ENCODE data around the gene SLC38A10.

The SLC38A10 gene

DNA sequence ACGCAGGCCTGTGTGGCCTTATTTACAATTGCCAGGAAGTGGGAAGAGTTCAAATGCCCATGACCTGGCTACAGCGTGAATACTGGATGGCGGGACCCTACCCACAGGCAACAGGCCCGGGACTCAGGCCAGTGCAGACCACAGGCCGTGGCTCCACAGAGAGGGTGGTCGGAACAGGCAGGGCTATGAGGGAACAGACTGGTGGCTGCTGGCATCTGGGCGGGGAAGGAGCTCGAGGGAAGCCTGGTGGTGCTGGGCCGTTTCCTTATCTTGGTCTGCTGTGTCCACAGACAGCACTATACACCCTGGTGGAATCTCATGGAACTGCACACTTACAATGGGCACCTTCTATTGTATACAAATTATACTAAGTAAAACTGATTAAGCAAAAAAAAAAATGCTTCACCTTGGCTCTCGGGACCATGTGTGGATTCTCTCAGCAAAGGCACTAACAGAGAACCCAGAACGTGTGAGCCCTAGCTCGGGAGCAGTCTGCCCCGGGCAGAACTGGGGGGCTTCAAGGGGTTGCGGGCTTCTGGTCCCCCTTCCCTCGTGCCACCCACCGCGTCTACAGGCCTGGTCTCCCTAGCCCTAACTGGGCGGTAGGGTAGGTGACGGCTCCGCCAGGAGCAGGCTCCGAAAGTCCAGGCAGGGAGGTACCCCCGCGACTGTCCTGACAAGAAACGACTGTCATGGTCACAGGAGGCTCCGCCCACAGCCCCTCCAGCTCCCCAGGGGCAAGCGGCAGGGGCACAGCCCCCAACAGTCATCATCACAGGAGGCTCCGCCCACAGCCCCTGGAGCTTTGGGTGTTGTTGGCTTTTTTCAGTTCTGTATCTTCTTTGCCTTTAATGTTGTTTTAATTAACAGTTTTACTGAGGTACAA, 94.2 kb downstream of the SLC38A10 start:
- peak; percentile 68 for DNase-seq
- in situ Hi-C loops (cut with MboI; ENCODE audit: low pct_unique_long_range_greater_than_20kb, low sequenced_read_pairs): no loop called here

DNA sequence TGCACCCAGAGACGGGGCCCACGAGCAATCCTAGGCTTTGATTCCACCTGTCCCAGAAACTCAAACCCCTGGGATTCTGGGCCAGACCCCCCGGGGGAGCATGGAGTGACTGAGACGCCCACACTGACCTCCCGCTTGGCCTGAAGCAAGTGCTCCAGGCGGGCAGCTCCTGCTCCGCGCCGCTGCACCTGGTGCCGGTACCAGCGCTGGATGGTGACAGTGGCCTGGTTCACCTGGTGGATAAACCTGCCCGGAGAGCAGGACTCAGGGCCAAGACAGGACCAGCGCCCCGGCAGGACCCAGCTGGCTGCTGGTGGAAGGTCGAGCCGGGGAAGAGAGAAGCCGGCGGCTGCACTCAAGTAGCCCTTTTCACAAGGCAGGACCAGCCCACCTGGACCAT, 94.9 kb downstream of the SLC38A10 start:
- in situ Hi-C loops (cut with MboI; ENCODE audit: low pct_unique_long_range_greater_than_20kb, low sequenced_read_pairs): no loop called here
- DNase-seq: no peak

DNA sequence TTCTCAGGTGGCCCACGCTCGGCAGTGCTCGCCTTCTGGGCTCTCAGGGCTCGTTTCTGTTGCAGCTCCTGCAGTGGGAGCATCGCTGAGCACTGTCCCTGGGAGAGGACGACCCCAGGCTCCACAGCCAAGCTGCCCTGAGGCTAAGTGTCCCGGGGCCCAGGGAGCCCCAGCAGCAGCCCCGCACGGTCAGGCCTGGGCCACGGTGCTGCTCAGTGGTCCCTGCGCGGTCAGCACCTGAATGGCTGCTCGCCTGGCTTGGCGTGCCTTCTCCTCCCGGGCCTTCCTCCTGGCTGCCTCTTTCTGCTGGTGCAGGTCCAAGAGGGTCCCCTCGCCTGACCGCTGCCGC, 95.7 kb downstream of the SLC38A10 start:
- DNase-seq: no peak
- in situ Hi-C loops (cut with MboI; ENCODE audit: low pct_unique_long_range_greater_than_20kb, low sequenced_read_pairs): no loop called here

DNA sequence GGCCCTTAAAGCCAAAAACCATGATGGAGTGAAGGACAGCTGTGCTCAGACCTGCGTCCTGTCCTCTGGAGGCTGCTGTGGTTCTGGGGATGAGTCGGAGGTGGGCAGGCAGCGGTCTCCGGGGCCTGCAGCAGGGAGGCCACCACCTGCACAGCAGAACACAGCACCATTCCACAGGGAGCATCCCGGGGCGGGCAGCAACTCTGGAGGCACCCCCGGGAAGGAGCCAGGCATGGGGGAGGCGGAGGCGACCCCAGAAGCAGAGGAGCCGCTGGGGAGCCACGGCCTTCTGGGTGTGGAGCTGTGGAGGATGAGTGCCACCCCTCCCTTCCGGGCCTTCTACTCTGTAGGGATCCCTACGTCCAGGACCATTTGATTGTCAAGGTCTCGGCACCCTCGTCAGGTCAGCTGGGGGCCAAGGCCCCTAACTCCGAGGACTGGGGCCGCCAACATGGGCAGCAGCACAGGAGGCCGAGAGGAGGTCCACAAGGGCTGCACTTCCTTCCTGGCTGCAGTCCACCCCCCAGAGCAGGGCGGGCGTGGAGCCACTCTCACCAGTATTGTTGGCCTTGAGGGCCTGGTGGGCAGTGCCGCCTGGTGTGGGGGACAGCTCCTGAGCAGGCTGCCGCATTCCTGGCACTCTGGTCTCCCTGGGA, 96.2 kb downstream of the SLC38A10 start:
- in situ Hi-C loops (cut with MboI; ENCODE audit: low pct_unique_long_range_greater_than_20kb, low sequenced_read_pairs): no loop called here
- no peak for DNase-seq

DNA sequence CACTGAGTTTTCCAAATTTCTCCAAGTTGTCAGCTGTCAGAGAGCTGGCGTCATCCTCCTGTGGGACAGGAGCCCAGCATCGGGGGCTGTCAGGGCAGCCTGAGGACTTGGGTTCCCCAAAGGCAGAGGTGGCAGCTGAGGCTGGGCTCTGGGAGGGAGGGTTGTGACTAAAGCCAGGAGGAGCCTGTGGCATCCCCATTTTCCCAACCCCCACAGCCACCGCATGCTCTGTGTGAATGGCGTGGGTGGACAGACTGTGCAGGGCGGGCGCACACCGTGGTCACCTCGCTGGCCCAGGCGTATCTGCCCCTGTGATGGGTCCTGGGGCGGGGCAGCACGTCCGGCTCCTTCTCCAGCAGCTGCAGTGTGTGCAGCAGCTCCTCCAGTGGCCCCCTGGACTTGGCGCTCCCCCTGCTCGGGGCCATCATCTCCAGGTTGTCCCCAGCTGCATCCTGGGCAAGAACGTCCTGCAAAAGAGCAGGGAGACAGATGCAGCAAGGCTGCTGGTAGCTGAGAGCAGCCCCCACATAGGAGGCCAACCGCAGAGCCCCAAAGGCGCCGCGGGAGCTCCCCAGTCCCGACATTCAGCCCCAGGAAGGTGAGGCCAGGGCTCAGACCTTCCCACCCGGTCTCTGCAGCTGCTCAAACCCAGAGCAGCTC, 97.1 kb downstream of the SLC38A10 start:
- in situ Hi-C loops (cut with MboI; ENCODE audit: low pct_unique_long_range_greater_than_20kb, low sequenced_read_pairs): no loop called here
- no peak for DNase-seq

DNA sequence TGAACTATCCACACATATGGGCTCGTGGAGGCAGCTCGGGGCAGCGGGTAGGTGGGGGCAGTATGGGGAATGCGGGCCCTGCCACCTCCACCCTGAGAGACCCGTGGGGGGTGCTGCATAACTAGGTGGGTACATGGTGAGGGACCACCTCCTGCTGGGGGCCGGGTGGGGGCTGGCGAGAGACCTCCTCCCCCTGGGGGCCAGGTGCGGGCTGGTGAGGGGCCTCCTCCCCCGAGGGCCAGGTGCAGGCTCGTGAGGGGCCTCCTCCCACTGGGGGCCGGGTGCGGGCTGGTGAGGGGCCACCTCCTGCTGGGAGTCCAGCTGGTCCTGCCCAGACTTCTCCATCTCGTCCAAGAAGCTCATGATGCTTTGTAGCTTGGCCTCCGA, 97.7 kb downstream of the SLC38A10 start:
- no peak for DNase-seq
- in situ Hi-C loops (cut with MboI; ENCODE audit: low pct_unique_long_range_greater_than_20kb, low sequenced_read_pairs): no loop called here

DNA sequence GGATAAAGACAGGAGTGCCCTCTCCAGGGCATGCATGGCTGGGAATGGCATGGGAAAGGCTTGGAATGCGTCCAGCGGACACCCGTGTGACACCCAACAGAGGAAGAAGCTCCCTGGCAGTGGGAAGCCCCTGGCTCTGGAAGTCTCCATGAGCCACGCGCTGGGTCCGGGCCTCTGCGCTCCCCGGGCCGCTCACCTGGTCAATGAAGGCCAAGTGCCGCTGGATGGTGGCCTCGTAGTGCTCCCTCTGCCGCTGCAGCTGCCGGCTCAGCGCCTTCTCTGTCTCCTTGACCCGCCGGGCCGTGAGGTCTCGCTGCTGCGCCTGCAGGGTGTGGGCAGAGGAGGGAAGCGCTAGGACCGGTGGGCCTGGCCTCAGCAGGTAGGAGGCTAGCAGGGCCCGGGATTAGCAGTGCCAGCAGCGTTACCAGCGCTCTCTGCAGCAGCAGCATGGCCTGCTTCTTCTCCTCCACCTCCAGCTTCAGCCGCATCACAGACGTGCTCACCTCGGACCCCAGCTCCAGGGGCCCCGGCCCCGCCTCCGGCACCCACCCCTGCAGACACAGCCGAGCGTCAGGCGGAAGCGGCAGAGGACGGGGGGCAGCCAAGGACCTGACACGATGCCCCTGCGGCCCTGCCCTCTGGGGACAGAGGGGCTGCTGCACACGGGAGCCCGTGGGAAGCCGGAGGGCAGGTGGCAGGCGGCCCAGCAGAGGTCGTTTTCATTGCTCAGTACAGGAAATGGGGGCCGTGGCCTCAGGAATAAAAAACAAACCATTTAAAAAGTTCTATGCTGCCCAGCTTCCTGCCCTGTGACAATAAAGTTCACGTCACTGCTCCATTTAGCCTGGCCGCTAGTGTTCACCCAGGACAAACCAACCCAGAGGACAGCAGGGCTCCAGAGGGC, 98.3 kb downstream of the SLC38A10 start:
- in situ Hi-C loops (cut with MboI; ENCODE audit: low pct_unique_long_range_greater_than_20kb, low sequenced_read_pairs): no loop called here
- DNase-seq: no peak

DNA sequence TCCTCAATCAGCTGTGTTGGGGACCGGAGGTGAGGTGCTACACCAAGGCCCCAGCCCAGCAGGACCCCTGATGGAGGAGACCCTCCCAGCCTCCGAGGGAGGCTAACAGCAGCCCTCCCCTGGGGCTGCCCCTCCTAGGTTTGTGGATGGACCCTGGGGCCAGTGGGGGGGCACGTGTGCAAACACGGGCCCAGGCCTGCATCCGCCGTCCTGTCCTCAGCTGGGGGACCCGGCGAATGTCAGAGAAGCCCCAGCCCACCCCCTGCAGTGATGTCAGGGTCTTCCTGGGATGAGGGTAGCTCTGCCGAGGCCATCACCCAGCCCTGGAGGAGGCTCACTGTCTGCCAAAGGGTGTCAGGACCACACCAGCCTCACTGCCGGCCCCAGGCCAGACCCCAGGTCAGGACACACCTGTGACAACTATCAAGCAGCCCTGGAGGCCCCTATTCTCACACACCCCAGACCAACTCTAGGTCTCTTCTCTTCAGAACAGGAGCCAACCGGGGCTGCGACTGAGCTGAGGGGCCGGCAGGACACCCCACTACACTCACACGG, 99.1 kb downstream of the SLC38A10 start:
- in situ Hi-C loops (cut with MboI; ENCODE audit: low pct_unique_long_range_greater_than_20kb, low sequenced_read_pairs): no loop called here

More for the DNA sequence above, 99.1 kb downstream of the SLC38A10 start:
- DNase-seq: no peak

All from KBM-7 (cell line).